ENCODE results near the gene RPS16. TPM values are rescaled to one million over a fixed set of nuclear protein-coding genes. Genes with fewer than 3 reads are reported as not detected.

The RPS16 gene
- total RNA-seq = 77.1 TPM

GRCh38 chr19:39435499-39436349 is at the start of gene RPS16:
Gene RPS16 (minus strand): TSS chr19:39435949. CDS start chr19:39435895, 54 bp downstream.

GRCh38 chr19:39480337-39481228 is 44.8 kb upstream of the RPS16 start, which contains the start of gene TIMM50:
Gene TIMM50 (plus strand): TSS chr19:39480838. CDS start chr19:39480854, 16 bp downstream.

GRCh38 chr19:39445196-39446111 is 9.7 kb upstream of the RPS16 start, which contains the start of gene SUPT5H:
Gene SUPT5H (plus strand): TSS chr19:39445582. CDS start chr19:39445891, 309 bp downstream.

GRCh38 chr19:39412100-39412866 is 23.5 kb downstream of the RPS16 start, which contains the start of gene PLEKHG2:
Gene PLEKHG2 (plus strand): TSS chr19:39412669. CDS start chr19:39414087, 1,418 bp downstream.

GRCh38 chr19:39406656-39407409 is 28.9 kb downstream of the RPS16 start, which contains the start of gene ZFP36:
Gene ZFP36 (plus strand): TSS chr19:39406847. CDS start chr19:39406905, 58 bp downstream.

GRCh38 chr19:39390751-39391437 is 44.9 kb downstream of the RPS16 start, which contains the start of the genes MED29 and PAF1:
Gene MED29 (plus strand): TSS chr19:39391378. CDS start chr19:39391423, 45 bp downstream.
Gene PAF1 (minus strand): TSS chr19:39391106. CDS start chr19:39390864, 242 bp downstream.

Other genes starting within 250 kb of the RPS16 start
- 20.0 TPM for gene NCCRP1, start 239.0 kb downstream of the RPS16 start, total RNA-seq
- not detected for gene SYCN, start 231.7 kb downstream of the RPS16 start, total RNA-seq
- gene IFNL3, start 190.9 kb downstream of the RPS16 start, total RNA-seq = not detected
- gene IFNL4, start 187.1 kb downstream of the RPS16 start, total RNA-seq = not detected
- not detected for gene IFNL2, start 167.6 kb downstream of the RPS16 start, total RNA-seq
- not detected for gene IFNL1, start 139.5 kb downstream of the RPS16 start, total RNA-seq
- 20.6 TPM for gene LRFN1, start 115.1 kb downstream of the RPS16 start, total RNA-seq
- 7.3 TPM for gene GMFG, start 99.9 kb downstream of the RPS16 start, total RNA-seq
- gene SAMD4B, start 93.5 kb downstream of the RPS16 start, total RNA-seq = 81.2 TPM
- gene PAF1, start 44.8 kb downstream of the RPS16 start, total RNA-seq = 34.6 TPM
- gene MED29, start 44.6 kb downstream of the RPS16 start, total RNA-seq = 19.4 TPM
- 23.1 TPM for gene ZFP36, start 29.1 kb downstream of the RPS16 start, total RNA-seq
- 34.6 TPM for gene PLEKHG2, start 23.3 kb downstream of the RPS16 start, total RNA-seq
- gene SUPT5H, start 9.6 kb upstream of the RPS16 start, total RNA-seq = 76.5 TPM
- gene TIMM50, start 44.9 kb upstream of the RPS16 start, total RNA-seq = 46.6 TPM
- 9.5 TPM for gene DLL3, start 63.0 kb upstream of the RPS16 start, total RNA-seq
- gene SELENOV, start 79.2 kb upstream of the RPS16 start, total RNA-seq = 1.7 TPM
- 14.8 TPM for gene EID2B, start 96.9 kb upstream of the RPS16 start, total RNA-seq
- gene EID2, start 104.2 kb upstream of the RPS16 start, total RNA-seq = 14.2 TPM
- not detected for gene LGALS13, start 166.6 kb upstream of the RPS16 start, total RNA-seq
- gene LGALS16, start 220.0 kb upstream of the RPS16 start, total RNA-seq = not detected

All from camera-type eye (tissue), 1 donor.